ENCODE measurements around the gene EXOSC3. TPM values are rescaled to one million over a fixed set of nuclear protein-coding genes. Genes with fewer than 3 reads are reported as not detected.

EXOSC3 gene
- total RNA-seq, 1 experiment from 2014 or later = 44.8 TPM

DNA sequence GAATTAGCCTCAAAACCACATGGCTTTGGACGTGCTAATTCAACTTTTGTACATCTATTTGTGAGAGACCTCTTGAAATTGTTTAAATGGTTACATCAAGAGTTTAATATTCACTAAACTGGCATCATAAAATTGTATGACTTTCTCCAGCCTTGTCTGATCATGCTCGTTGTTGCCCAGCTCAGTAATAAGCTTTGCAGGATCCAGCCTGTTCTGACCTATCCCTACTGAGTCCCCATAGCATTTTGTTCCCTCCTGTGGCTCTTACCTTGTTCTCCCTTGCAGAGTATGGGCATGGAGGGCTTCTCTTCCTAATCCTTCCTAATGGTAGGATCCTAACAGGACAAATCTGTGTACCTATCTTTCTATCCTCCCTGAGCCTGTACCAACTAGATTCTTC lies 6.3 kb downstream of the EXOSC3 start:
- BruUV-seq (replicated peaks) = TSS peak; percentile 15
- no peak for DNase-seq (ENCODE audit: unreplicated experiment)
- Mint-ChIP-seq H3K4me1 (ENCODE audit: insufficient read depth, unreplicated experiment) (peaks cover 12% of the 10 kb centered on the region), H3K4me3 (ENCODE audit: unreplicated experiment) (no peak overlapping the region), H3K27ac (ENCODE audit: low read depth, unreplicated experiment) (no peak overlapping the region), H3K27me3 (ENCODE audit: insufficient read depth, unreplicated experiment) (no peaks in the 10 kb centered on the region), H3K36me3 (ENCODE audit: insufficient read depth, unreplicated experiment) (peaks cover 71% of the 10 kb centered on the region), H3K9me3 (ENCODE audit: unreplicated experiment) (no peaks in the 10 kb centered on the region)
- intact Hi-C loops (cut with micrococcal nuclease) = no loop called here
- POLR2A ChIA-PET = interaction anchor here (1.5 to 2.5 kb wide), 2 partner anchors 9 to 22 kb away, joined by 3 to 16 read pairs; partner anchors contain the start of gene DCAF10
- TF ChIP-seq, protein P1, sequence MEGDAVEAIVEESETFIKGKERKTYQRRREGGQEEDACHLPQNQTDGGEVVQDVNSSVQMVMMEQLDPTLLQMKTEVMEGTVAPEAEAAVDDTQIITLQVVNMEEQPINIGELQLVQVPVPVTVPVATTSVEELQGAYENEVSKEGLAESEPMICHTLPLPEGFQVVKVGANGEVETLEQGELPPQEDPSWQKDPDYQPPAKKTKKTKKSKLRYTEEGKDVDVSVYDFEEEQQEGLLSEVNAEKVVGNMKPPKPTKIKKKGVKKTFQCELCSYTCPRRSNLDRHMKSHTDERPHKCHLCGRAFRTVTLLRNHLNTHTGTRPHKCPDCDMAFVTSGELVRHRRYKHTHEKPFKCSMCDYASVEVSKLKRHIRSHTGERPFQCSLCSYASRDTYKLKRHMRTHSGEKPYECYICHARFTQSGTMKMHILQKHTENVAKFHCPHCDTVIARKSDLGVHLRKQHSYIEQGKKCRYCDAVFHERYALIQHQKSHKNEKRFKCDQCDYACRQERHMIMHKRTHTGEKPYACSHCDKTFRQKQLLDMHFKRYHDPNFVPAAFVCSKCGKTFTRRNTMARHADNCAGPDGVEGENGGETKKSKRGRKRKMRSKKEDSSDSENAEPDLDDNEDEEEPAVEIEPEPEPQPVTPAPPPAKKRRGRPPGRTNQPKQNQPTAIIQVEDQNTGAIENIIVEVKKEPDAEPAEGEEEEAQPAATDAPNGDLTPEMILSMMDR (IDR thresholded peaks at IDR 0.05; ENCODE audit: unreplicated experiment) = no peak
- CTCF ChIA-PET = interaction anchor here (1.4 kb wide), 2 partner anchors 8 to 125 kb away, joined by 3 to 4 read pairs; no protein-coding TSS in a partner anchor

DNA sequence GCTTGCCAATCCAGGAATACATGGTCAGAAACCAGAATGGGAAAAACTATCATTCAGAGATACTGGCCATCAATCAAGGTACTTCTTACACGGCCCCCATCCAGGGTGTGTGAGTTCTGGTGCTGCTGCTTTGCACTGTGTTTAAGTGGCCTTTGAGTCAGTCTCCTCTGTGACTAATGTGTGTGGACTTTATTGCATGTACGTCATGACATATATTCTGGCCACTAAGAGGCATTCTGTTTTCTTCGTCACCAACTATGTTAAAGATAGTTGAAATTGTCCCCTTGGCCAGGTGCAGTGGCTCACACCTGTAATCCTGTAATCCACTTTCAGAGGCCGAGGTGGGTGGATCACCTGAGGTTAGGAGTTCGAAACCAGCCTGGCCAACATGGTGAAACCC lies 8.5 kb downstream of the EXOSC3 start:
- peaks cover 66% of the 10 kb centered on the region for H3K36me3 Mint-ChIP-seq (ENCODE audit: insufficient read depth, unreplicated experiment)
- POLR2A ChIA-PET = interaction anchor here (2.5 kb wide), 1 partner anchor 8 kb away, joined by 25 read pairs; the partner anchor contains the start of gene EXOSC3
- H3K4me3 Mint-ChIP-seq (ENCODE audit: unreplicated experiment) = no peak overlapping the region
- no peaks in the 10 kb centered on the region for H3K9me3 Mint-ChIP-seq (ENCODE audit: unreplicated experiment)
- intact Hi-C loops (cut with micrococcal nuclease) = no loop called here
- no peaks in the 10 kb centered on the region for H3K4me1 Mint-ChIP-seq (ENCODE audit: insufficient read depth, unreplicated experiment)
- TF ChIP-seq, protein P1 (IDR thresholded peaks at IDR 0.05; ENCODE audit: unreplicated experiment) = no peak
- DNase-seq (ENCODE audit: unreplicated experiment) = peak; percentile 14
- no peak overlapping the region for H3K27ac Mint-ChIP-seq (ENCODE audit: low read depth, unreplicated experiment)
- H3K27me3 Mint-ChIP-seq (ENCODE audit: insufficient read depth, unreplicated experiment) = no peaks in the 10 kb centered on the region
- CTCF ChIA-PET = no interaction called here
- no TSS peak for BruUV-seq (replicated peaks)

DNA sequence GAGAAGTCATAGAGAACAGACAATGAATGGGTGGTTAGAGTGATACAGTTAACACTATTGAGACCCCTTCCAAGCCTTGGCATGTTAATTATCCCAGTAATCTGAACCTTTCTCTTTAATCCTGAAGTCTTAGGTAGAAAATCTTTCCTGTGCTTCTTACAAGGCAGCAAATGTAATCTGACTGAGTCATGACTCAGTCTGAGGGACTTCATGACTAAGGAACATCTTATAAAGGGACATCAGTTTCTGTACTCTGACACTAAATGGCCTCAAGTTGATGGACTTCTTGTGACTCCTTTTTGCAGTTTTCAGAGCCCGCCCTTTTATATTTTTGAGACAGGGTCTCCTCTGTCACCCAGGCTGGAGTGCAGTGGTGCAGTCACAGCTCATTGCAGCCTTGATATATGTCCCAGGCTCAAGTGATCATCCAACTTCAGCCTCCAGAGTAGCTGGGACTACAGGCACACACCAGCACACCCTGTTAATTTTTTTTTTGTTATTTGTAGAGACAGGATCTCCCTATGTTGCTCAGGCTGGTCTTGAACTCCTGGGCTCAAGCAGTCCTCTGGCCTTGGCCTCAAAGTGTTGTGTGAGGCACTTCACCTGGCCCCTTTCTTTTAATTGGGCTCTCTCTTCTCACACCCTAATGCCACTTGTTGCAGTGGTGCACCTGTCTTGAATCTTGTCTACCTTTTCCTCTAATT lies 9.5 kb downstream of the EXOSC3 start:
- Mint-ChIP-seq H3K4me1 (ENCODE audit: insufficient read depth, unreplicated experiment) (no peaks in the 10 kb centered on the region), H3K4me3 (ENCODE audit: unreplicated experiment) (no peak overlapping the region), H3K27me3 (ENCODE audit: insufficient read depth, unreplicated experiment) (no peaks in the 10 kb centered on the region), H3K36me3 (ENCODE audit: insufficient read depth, unreplicated experiment) (peaks cover 59% of the 10 kb centered on the region), H3K27ac (ENCODE audit: low read depth, unreplicated experiment) (no peak overlapping the region), H3K9me3 (ENCODE audit: unreplicated experiment) (no peaks in the 10 kb centered on the region)
- no peak for DNase-seq (ENCODE audit: unreplicated experiment)
- intact Hi-C loops (cut with micrococcal nuclease) = no loop called here
- ChIA-PET POLR2A (interaction anchor here (2.5 kb wide), 1 partner anchor 9 kb away, joined by 25 read pairs; the partner anchor contains the start of gene EXOSC3), CTCF (no interaction called here)
- no TSS peak for BruUV-seq (replicated peaks)
- TF ChIP-seq, protein P1 (IDR thresholded peaks at IDR 0.05; ENCODE audit: unreplicated experiment) = no peak

DNA sequence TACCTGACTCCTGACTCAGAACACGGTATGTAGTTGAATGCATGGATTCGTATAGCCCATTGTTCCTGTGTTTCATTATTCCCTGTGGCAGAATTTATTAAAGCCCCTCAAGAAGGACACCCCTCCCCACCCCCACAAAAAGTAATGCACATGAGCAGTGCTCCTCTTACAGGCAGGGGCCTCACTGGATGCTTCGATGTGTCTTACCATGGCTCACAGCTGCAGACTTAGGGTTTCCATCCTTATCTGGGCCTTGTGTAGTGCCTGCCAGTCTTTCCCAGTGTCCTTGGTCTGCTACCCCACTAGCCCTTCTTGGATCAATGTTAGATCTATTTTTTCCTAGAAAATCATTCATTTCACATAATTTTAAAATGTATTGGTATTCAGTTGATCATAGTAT lies 14.9 kb downstream of the EXOSC3 start:
- POLR2A ChIA-PET = interaction anchor here (0.7 to 1.7 kb wide), 5 partner anchors 9 to 177 kb away, joined by 3 to 8 read pairs (median 6); partner anchors contain the start of genes EXOSC3 and TOMM5
- CTCF ChIA-PET = interaction anchor here (0.5 to 1.3 kb wide), 3 partner anchors 9 to 15 kb away, joined by 3 to 4 read pairs (median 3); partner anchors contain the start of gene EXOSC3
- BruUV-seq (replicated peaks) = no TSS peak

More for the DNA sequence above, 14.9 kb downstream of the EXOSC3 start:
- no peak overlapping the region for H3K27ac Mint-ChIP-seq (ENCODE audit: low read depth, unreplicated experiment)
- H3K9me3 Mint-ChIP-seq (ENCODE audit: unreplicated experiment) = no peaks in the 10 kb centered on the region
- no peaks in the 10 kb centered on the region for H3K27me3 Mint-ChIP-seq (ENCODE audit: insufficient read depth, unreplicated experiment)
- intact Hi-C loops (cut with micrococcal nuclease) = no loop called here
- peaks cover 20% of the 10 kb centered on the region for H3K36me3 Mint-ChIP-seq (ENCODE audit: insufficient read depth, unreplicated experiment)
- no peaks in the 10 kb centered on the region for H3K4me1 Mint-ChIP-seq (ENCODE audit: insufficient read depth, unreplicated experiment)
- H3K4me3 Mint-ChIP-seq (ENCODE audit: unreplicated experiment) = no peak overlapping the region
- TF ChIP-seq, protein P1 (IDR thresholded peaks at IDR 0.05; ENCODE audit: unreplicated experiment) = no peak
- DNase-seq (ENCODE audit: unreplicated experiment) = no peak
